SK-N-SH (cell line): ENCODE results near the gene UBLCP1. TPM values are rescaled to one million over a fixed set of nuclear protein-coding genes. Genes with fewer than 3 reads are reported as not detected.

Source experiments
- CTCF ChIA-PET: fragments of 300-600, 350-600 bp; formaldehyde crosslinking; extraction: SDS; loops from one replicate; lab custom pipeline; 2021; lab: Yijun Ruan, JAX
- POLR2A ChIA-PET: fragments of 350-600 bp; sonication (Branson Sonifier 250); formaldehyde crosslinking; extraction: SDS; loops from one replicate; lab custom pipeline; 2020; ENCODE audit warnings: antibody characterized with exemption, inconsistent platforms; lab: Yijun Ruan, JAX
- DNase-seq: peaks from one replicate; pipeline ENCODE4 v3.0.0; 2012
- H2AFZ ChIP-seq: fragments of 200-600 bp; sonication (generic); 2 replicates; pipeline ENCODE4 v1.8.1; 2016; ENCODE audit warnings: antibody characterized with exemption, mild to moderate bottlenecking, low read depth
- H3F3A ChIP-seq: fragments of 200-600 bp; sonication (generic); replicated peaks from 2 replicates; pipeline ENCODE3; 2016; ENCODE audit warnings: antibody characterized with exemption, mild to moderate bottlenecking; ENCODE audit not compliant: insufficient read depth
- H3K27ac ChIP-seq, 2 experiments: fragments of 200-500 bp in 1 of 2; fragments of 200-600 bp in 1 of 2; sonication (Bioruptor generic) in 1 of 2; sonication (generic), shearing (Covaris generic) in 1 of 2; 2 replicates each; pipeline versions ENCODE4 v1.5.1 to v1.6.1; 2014 to 2016; ENCODE audit warnings: low read depth in 2 of 2, inconsistent platforms in 1 of 2, low read length in 1 of 2, mild to moderate bottlenecking in 1 of 2, mixed read lengths in 1 of 2
- H3K27me3 ChIP-seq: fragments of 200-600 bp; sonication (generic), shearing (Covaris generic); 2 replicates; pipeline ENCODE4 v1.6.1; 2016; ENCODE audit warnings: mixed run types; ENCODE audit not compliant: insufficient read depth
- H3K36me3 ChIP-seq, 2 experiments: fragments of 200-500 bp in 1 of 2; fragments of 200-600 bp in 1 of 2; sonication (Bioruptor generic) in 1 of 2; sonication (generic) in 1 of 2; replicated peaks in 1 of 2; 2 replicates each; pipeline versions ENCODE3 to v1.5.1; 2014 to 2016; ENCODE audit warnings: low read length in 1 of 2, mild to moderate bottlenecking in 1 of 2; ENCODE audit not compliant: insufficient read depth in 2 of 2, control insufficient read depth in 1 of 2
- H3K4me1 ChIP-seq, 2 experiments: fragments of 200-500 bp in 1 of 2; fragments of 200-600 bp in 1 of 2; sonication (Bioruptor generic) in 1 of 2; sonication (generic), shearing (Covaris generic) in 1 of 2; 2 replicates each; pipeline versions ENCODE4 v1.5.1 to v1.6.1; 2014 to 2016; ENCODE audit warnings: low read depth in 1 of 2, low read length in 1 of 2, mixed run types in 1 of 2; ENCODE audit not compliant: insufficient read depth in 2 of 2, control insufficient read depth in 1 of 2
- H3K4me2 ChIP-seq: fragments of 200-600 bp; sonication (generic), shearing (Covaris generic); 2 replicates; pipeline ENCODE4 v1.6.1; 2017; ENCODE audit warnings: mixed run types
- H3K4me3 ChIP-seq, 2 experiments: fragments of 200-500 bp in 1 of 2; fragments of 200-600 bp in 1 of 2; sonication (Bioruptor generic) in 1 of 2; sonication (generic), shearing (Covaris generic) in 1 of 2; 2 replicates each; pipeline versions ENCODE4 v1.5.1 to v1.8.1; 2014 to 2016; ENCODE audit warnings: low read depth in 2 of 2, inconsistent platforms in 1 of 2, low read length in 1 of 2, mild to moderate bottlenecking in 1 of 2, mixed read lengths in 1 of 2, moderate library complexity in 1 of 2
- H3K79me2 ChIP-seq: fragments of 200-600 bp; sonication (generic); 2 replicates; pipeline ENCODE4 v1.8.1; 2017; ENCODE audit warnings: mild to moderate bottlenecking; ENCODE audit not compliant: insufficient read depth
- H3K9ac ChIP-seq: fragments of 200-600 bp; sonication (generic); 2 replicates; pipeline ENCODE4 v1.6.1; 2017; ENCODE audit warnings: mixed run types
- H3K9me2 ChIP-seq: fragments of 200-600 bp; sonication (generic); 2 replicates; pipeline ENCODE4 v1.6.1; 2017; ENCODE audit warnings: mixed run types
- H3K9me3 ChIP-seq: fragments of 200-600 bp; sonication (generic); 2 replicates; pipeline ENCODE4 v1.6.1; 2017; ENCODE audit warnings: mixed run types, mild to moderate bottlenecking, moderate library complexity
- H4K20me1 ChIP-seq: fragments of 200-600 bp; sonication (generic); 2 replicates; pipeline ENCODE4 v1.6.1; 2017; ENCODE audit warnings: mild to moderate bottlenecking, mixed run types; ENCODE audit not compliant: insufficient read depth
- CHD2 ChIP-seq: fragments of 150-350 bp; IDR thresholded peaks from 2 replicates; pipeline ENCODE4 v1.6.1; 2018; ENCODE audit warnings: low read length; ENCODE audit not compliant: partially characterized antibody
- ELF1 ChIP-seq: IDR thresholded peaks from 2 replicates; pipeline ENCODE4 v1.4.0; 2012
- EZH2phosphoT487 ChIP-seq: fragments of 200-600 bp; sonication (generic); IDR thresholded peaks from 2 replicates; pipeline ENCODE4 v1.6.1; 2017; ENCODE audit warnings: low read depth, mixed run types, mild to moderate bottlenecking, antibody characterized with exemption, moderate library complexity, borderline replicate concordance
- FOXJ3 ChIP-seq: sonication (generic); formaldehyde crosslinking; IDR thresholded peaks from 2 replicates; pipeline ENCODE4 v1.5.1; 2020; ENCODE audit warnings: mild to moderate bottlenecking, missing genetic modification reagents
- FOXM1 ChIP-seq: IDR thresholded peaks from 2 replicates; pipeline ENCODE4 v1.4.0; 2012; ENCODE audit warnings: low read depth, mild to moderate bottlenecking
- GABPA ChIP-seq: IDR thresholded peaks from 2 replicates; pipeline ENCODE4 v1.4.0; 2012; ENCODE audit warnings: low read depth, mild to moderate bottlenecking
- GATA2 ChIP-seq: sonication (generic); formaldehyde crosslinking; IDR thresholded peaks from 2 replicates; pipeline ENCODE4 v1.5.0; 2020; ENCODE audit warnings: mild to moderate bottlenecking, missing genetic modification reagents
- MEF2A ChIP-seq: IDR thresholded peaks from 2 replicates; pipeline ENCODE4 v1.4.0; 2012; ENCODE audit warnings: low read depth, borderline replicate concordance
- MXI1 ChIP-seq: IDR thresholded peaks from 2 replicates; pipeline ENCODE4 v1.6.1; 2012; ENCODE audit warnings: mild to moderate bottlenecking, low read depth, low read length, improper control_type of control experiment
- NFIC ChIP-seq: IDR thresholded peaks from 2 replicates; pipeline ENCODE4 v1.4.0; 2012; ENCODE audit warnings: borderline replicate concordance
- NRF1 ChIP-seq: IDR thresholded peaks from 2 replicates; pipeline ENCODE4 v1.6.1; 2012; ENCODE audit warnings: low read depth, mild to moderate bottlenecking, low read length
- RCOR1 ChIP-seq: fragments of 150-350 bp; IDR thresholded peaks from 2 replicates; pipeline ENCODE4 v1.6.1; 2017; ENCODE audit warnings: antibody characterized with exemption, low read length
- RFX5 ChIP-seq: IDR thresholded peaks from 2 replicates; pipeline ENCODE4 v1.6.1; 2012; ENCODE audit warnings: mild to moderate bottlenecking, improper control_type of control experiment, low read length
- SIN3A ChIP-seq: IDR thresholded peaks from 2 replicates; pipeline ENCODE4 v1.6.1; 2012; ENCODE audit warnings: low read depth, mild to moderate bottlenecking, low read length, moderate library complexity, borderline replicate concordance
- SMC3 ChIP-seq: IDR thresholded peaks from 2 replicates; pipeline ENCODE4 v1.6.1; 2012; ENCODE audit warnings: low read depth, low read length, improper control_type of control experiment
- TAF1 ChIP-seq: IDR thresholded peaks from 2 replicates; pipeline ENCODE4 v1.6.1; 2012; ENCODE audit warnings: low read depth, mild to moderate bottlenecking, low read length, moderate library complexity, borderline replicate concordance
- TEAD4 ChIP-seq: IDR thresholded peaks from 2 replicates; pipeline ENCODE4 v1.4.0; 2012; ENCODE audit warnings: mild to moderate bottlenecking, borderline replicate concordance; ENCODE audit not compliant: insufficient read depth
- YY1 ChIP-seq: IDR thresholded peaks from 2 replicates; pipeline ENCODE4 v1.4.0; 2012; ENCODE audit warnings: low read depth, mild to moderate bottlenecking
- WGBS: methylation state at CpG from one replicate; pipeline ENCODE4 v1.1.6; 2017; ENCODE audit warnings: low lambda C conversion rate; 5-methylcytosine and 5-hydroxymethylcytosine counted together
- polyA plus RNA-seq, 3 experiments: library from polyadenylated mRNA; depleted of rRNA; stranded (reverse); fragments of >200 nt; gene quantifications; 2 replicates each; pipeline ENCODE4 v1.2.3, GENCODE V29; 2012
- TF ChIP-seq, protein P1 (sequence below): fragments of 150-350 bp; IDR thresholded peaks from 2 replicates; pipeline ENCODE4 v1.6.1; 2017; ENCODE audit warnings: antibody characterized with exemption, low read length, low read depth, borderline replicate concordance
- TF ChIP-seq, protein P2 (sequence below): fragments of 150-350 bp; IDR thresholded peaks from 2 replicates; pipeline ENCODE4 v1.6.1; 2016; ENCODE audit warnings: mild to moderate bottlenecking, low read depth, low read length
- TF ChIP-seq, protein P3 (sequence below): fragments of 200-600 bp; sonication (generic); IDR thresholded peaks from 2 replicates; pipeline ENCODE4 v1.6.1; 2017; ENCODE audit warnings: antibody characterized with exemption, mild to moderate bottlenecking, moderate library complexity
- TF ChIP-seq, protein P4 (sequence below): IDR thresholded peaks from 2 replicates; pipeline ENCODE4 v1.4.0; 2012; ENCODE audit warnings: low read depth, borderline replicate concordance
- TF ChIP-seq, protein P5 (sequence below): IDR thresholded peaks from 2 replicates; pipeline ENCODE4 v1.4.0; 2012; ENCODE audit warnings: low read depth, borderline replicate concordance

The UBLCP1 gene
- polyA plus RNA-seq, 1 of the 3 experiments (the other 2 are of a cell fraction) = 13.8 TPM

DNA sequence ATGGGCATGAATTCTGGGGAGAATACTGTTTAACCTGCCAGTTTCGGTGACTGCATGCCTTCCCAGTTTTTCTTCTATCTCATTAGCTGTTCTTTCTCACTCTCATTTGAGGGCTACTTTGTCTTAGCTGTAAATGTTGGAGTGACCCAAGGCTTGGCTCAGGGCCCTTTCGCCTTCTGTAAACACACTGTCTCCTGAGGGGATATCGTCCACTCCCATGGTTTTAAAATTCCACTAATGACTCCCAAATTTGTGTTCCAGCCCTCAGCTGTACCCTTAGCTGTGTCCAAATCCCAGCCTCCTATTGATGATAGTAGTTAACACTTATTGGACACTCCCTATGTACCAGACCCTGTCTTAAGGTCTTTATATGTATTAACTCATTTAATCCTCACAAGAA lies 39.6 kb upstream of the UBLCP1 start (continued):
- TF ChIP-seq, protein P1, sequence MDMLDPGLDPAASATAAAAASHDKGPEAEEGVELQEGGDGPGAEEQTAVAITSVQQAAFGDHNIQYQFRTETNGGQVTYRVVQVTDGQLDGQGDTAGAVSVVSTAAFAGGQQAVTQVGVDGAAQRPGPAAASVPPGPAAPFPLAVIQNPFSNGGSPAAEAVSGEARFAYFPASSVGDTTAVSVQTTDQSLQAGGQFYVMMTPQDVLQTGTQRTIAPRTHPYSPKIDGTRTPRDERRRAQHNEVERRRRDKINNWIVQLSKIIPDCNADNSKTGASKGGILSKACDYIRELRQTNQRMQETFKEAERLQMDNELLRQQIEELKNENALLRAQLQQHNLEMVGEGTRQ = no peak
- TF ChIP-seq NFIC (no peak), MXI1 (no peak), GATA2 (CRISPR knock-in tag) (no peak), EZH2phosphoT487 (no peak), CHD2 (no peak), ELF1 (no peak)
- TF ChIP-seq, protein P2, sequence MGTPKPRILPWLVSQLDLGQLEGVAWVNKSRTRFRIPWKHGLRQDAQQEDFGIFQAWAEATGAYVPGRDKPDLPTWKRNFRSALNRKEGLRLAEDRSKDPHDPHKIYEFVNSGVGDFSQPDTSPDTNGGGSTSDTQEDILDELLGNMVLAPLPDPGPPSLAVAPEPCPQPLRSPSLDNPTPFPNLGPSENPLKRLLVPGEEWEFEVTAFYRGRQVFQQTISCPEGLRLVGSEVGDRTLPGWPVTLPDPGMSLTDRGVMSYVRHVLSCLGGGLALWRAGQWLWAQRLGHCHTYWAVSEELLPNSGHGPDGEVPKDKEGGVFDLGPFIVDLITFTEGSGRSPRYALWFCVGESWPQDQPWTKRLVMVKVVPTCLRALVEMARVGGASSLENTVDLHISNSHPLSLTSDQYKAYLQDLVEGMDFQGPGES = no peak

DNA sequence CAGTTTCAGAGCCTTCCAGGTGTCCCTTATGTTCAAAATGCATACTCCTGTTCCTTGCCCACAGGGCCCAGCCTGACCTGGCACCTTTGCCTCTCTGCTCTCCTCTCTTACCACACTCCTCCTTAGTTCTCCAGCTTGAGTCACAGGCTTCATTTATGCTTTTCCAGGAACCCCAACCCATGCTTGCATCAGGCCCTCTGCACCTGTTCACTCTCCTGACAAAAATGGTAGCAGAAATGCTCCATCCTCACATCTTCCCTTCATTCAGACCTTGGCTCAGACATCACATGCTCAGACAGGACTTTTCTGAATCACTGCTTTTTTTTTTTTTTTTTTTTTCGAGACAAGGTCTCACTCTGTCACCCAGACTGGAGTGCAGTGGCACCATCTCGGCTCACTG lies 38.6 kb upstream of the UBLCP1 start:
- no peaks in the 10 kb centered on the region; the same call in 1 of the 2 replicates for H3K27me3 ChIP-seq
- CTCF ChIA-PET = no interaction called here

More for the DNA sequence above, 38.6 kb upstream of the UBLCP1 start:
- TF ChIP-seq MEF2A (no peak), NRF1 (no peak), FOXM1 (no peak), SMC3 (no peak), TEAD4 (no peak), GABPA (no peak), RFX5 (no peak), YY1 (no peak), SIN3A (no peak), NFIC (no peak), RCOR1 (no peak), TAF1 (no peak), CHD2 (no peak), FOXJ3 (no peak)
- TF ChIP-seq, protein P2 = no peak
- TF ChIP-seq, protein P3, sequence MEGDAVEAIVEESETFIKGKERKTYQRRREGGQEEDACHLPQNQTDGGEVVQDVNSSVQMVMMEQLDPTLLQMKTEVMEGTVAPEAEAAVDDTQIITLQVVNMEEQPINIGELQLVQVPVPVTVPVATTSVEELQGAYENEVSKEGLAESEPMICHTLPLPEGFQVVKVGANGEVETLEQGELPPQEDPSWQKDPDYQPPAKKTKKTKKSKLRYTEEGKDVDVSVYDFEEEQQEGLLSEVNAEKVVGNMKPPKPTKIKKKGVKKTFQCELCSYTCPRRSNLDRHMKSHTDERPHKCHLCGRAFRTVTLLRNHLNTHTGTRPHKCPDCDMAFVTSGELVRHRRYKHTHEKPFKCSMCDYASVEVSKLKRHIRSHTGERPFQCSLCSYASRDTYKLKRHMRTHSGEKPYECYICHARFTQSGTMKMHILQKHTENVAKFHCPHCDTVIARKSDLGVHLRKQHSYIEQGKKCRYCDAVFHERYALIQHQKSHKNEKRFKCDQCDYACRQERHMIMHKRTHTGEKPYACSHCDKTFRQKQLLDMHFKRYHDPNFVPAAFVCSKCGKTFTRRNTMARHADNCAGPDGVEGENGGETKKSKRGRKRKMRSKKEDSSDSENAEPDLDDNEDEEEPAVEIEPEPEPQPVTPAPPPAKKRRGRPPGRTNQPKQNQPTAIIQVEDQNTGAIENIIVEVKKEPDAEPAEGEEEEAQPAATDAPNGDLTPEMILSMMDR = no peak
- TF ChIP-seq, protein P4, sequence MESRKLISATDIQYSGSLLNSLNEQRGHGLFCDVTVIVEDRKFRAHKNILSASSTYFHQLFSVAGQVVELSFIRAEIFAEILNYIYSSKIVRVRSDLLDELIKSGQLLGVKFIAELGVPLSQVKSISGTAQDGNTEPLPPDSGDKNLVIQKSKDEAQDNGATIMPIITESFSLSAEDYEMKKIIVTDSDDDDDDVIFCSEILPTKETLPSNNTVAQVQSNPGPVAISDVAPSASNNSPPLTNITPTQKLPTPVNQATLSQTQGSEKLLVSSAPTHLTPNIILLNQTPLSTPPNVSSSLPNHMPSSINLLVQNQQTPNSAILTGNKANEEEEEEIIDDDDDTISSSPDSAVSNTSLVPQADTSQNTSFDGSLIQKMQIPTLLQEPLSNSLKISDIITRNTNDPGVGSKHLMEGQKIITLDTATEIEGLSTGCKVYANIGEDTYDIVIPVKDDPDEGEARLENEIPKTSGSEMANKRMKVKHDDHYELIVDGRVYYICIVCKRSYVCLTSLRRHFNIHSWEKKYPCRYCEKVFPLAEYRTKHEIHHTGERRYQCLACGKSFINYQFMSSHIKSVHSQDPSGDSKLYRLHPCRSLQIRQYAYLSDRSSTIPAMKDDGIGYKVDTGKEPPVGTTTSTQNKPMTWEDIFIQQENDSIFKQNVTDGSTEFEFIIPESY = no peak
- TF ChIP-seq, protein P5, sequence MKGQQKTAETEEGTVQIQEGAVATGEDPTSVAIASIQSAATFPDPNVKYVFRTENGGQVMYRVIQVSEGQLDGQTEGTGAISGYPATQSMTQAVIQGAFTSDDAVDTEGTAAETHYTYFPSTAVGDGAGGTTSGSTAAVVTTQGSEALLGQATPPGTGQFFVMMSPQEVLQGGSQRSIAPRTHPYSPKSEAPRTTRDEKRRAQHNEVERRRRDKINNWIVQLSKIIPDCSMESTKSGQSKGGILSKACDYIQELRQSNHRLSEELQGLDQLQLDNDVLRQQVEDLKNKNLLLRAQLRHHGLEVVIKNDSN = no peak
- no peak for DNase-seq
- H3K4me3 ChIP-seq = no peak overlapping the region
- no peaks in the 10 kb centered on the region for H4K20me1 ChIP-seq
- H3K36me3 ChIP-seq = no peaks in the 10 kb centered on the region
- H3K9ac ChIP-seq = no peak overlapping the region
- no peaks in the 10 kb centered on the region for H3K79me2 ChIP-seq
- WGBS = 35% methylated on average over 2 of the region's 2 CpGs
- no peak overlapping the region for H2AFZ ChIP-seq
- POLR2A ChIA-PET = no interaction called here
- H3F3A ChIP-seq = no peaks in the 10 kb centered on the region
- no peak overlapping the region for H3K27ac ChIP-seq
- no peaks in the 10 kb centered on the region for H3K9me2 ChIP-seq
- no peak overlapping the region for H3K4me2 ChIP-seq
- H3K4me1 ChIP-seq = no peaks in the 10 kb centered on the region
- no peaks in the 10 kb centered on the region for H3K9me3 ChIP-seq
